HepG2 (cell line): ENCODE measurements around the gene PPP4C. TPM values are rescaled to one million over a fixed set of nuclear protein-coding genes. Genes with fewer than 3 reads are reported as not detected.
A peak's percentile ranks its signal among the peaks of the same experiment; 100 is the strongest.

Experiments
- ATAC-seq: fragments of 200-7000 bp; cut with Tn5 transposase; 3 replicates; pipeline ENCODE4 v1.9.1; 2020; ENCODE audit warnings: mild to moderate bottlenecking, moderate library complexity
- BruUV-seq: library from RNA; stranded (reverse); fragments of 400-500 nt; replicated peaks from 2 replicates; lab custom pipeline; 2021; lab: Mats Ljungman, UMichigan
- CTCF ChIA-PET: fragments of 300-600 bp; formaldehyde crosslinking; extraction: SDS; loops from one replicate; lab custom pipeline; 2021; ENCODE audit warnings: low total read pairs, inconsistent platforms, low intra/inter-chr PET ratio; lab: Yijun Ruan, JAX
- POLR2A ChIA-PET: fragments of 350-600 bp; sonication (Branson Sonifier 250); formaldehyde crosslinking; loops from one replicate; lab custom pipeline; 2020; ENCODE audit warnings: antibody characterized with exemption, inconsistent platforms; lab: Yijun Ruan, JAX
- DNase-seq: peaks from one replicate; pipeline ENCODE4 v3.0.0-alpha.2; 2015; ENCODE audit warnings: low spot score
- FAIRE-seq: peaks from 3 replicates; lab custom pipeline; 2011; peaks lifted over from hg19 to GRCh38; lab: Jason Lieb, UNC
- H2AFZ ChIP-seq: one replicate; pipeline ENCODE4 v1.6.1; 2011; ENCODE audit warnings: low read length, inconsistent platforms
- H3K27ac ChIP-seq: fragments of 300-600 bp; 3 replicates; pipeline ENCODE4 v1.8.0; 2011; ENCODE audit warnings: mixed run types, mild to moderate bottlenecking, mixed read lengths, low read length, inconsistent platforms; ENCODE audit not compliant: insufficient read depth; ENCODE audit errors: extremely low read length
- H3K27me3 ChIP-seq, 2 experiments: fragments of 200-600 bp in 1 of 2; 2 replicates in 1 of 2; 3 replicates in 1 of 2; pipeline versions ENCODE4 v1.6.0 to v1.8.0; 2011; ENCODE audit warnings: low read length in 2 of 2, mild to moderate bottlenecking in 2 of 2, moderate library complexity in 2 of 2, inconsistent platforms in 1 of 2; ENCODE audit not compliant: insufficient read depth in 2 of 2, control insufficient read depth in 1 of 2
- H3K36me3 ChIP-seq, 2 experiments: fragments of 200-600 bp in 1 of 2; replicated peaks in 1 of 2; 2 replicates in 1 of 2; 3 replicates in 1 of 2; pipeline versions ENCODE4 v1.5.1 to v1.8.0; 2011; ENCODE audit warnings: low read length in 2 of 2, inconsistent platforms in 1 of 2; ENCODE audit not compliant: insufficient read depth in 2 of 2, control insufficient read depth in 1 of 2
- H3K4me1 ChIP-seq: 2 replicates; pipeline ENCODE4 v1.5.1; 2012; ENCODE audit warnings: low read length, inconsistent platforms; ENCODE audit not compliant: insufficient read depth
- H3K4me2 ChIP-seq: 2 replicates; pipeline ENCODE4 v1.6.0; 2011; ENCODE audit warnings: low read depth, low read length, inconsistent platforms
- H3K4me3 ChIP-seq, 3 experiments: fragments of 200-600 bp in 1 of 3; sonication (generic), shearing (Covaris generic) in 1 of 3; replicated peaks in 1 of 3; 2 replicates each; pipeline ENCODE4 v1.5.1; 2011 to 2016; ENCODE audit warnings: low read length in 3 of 3, inconsistent platforms in 2 of 3, low read depth in 2 of 3, mild to moderate bottlenecking in 2 of 3, control low read depth in 1 of 3, mixed read lengths in 1 of 3; ENCODE audit not compliant: insufficient read depth in 1 of 3
- H3K79me2 ChIP-seq: one replicate; pipeline ENCODE4 v1.6.1; 2011; ENCODE audit warnings: low read length, inconsistent platforms; ENCODE audit not compliant: insufficient read depth
- H3K9ac ChIP-seq: 2 replicates; pipeline ENCODE4 v1.6.0; 2011; ENCODE audit warnings: mild to moderate bottlenecking, low read depth, low read length, inconsistent platforms; ENCODE audit not compliant: insufficient read depth
- H3K9me3 ChIP-seq: 2 replicates; pipeline ENCODE4 v1.5.1; 2012; ENCODE audit warnings: mild to moderate bottlenecking, low read length
- H4K20me1 ChIP-seq: 2 replicates; pipeline ENCODE4 v1.6.0; 2011; ENCODE audit warnings: inconsistent platforms, mild to moderate bottlenecking, low read length, moderate library complexity; ENCODE audit not compliant: insufficient read depth
- AGO2 ChIP-seq: fragments of 200-400 bp; formaldehyde crosslinking; optimal IDR thresholded peaks from 2 replicates; pipeline ENCODE3; 2017; ENCODE audit warnings: mild to moderate bottlenecking, low read depth, low read length, moderate library complexity
- CREB1 ChIP-seq, 2 experiments: fragments of 450-650 bp in 1 of 2; IDR thresholded peaks; 2 replicates each; pipeline ENCODE4 v1.6.1; 2016 to 2017; ENCODE audit warnings: control low read depth in 1 of 2, mild to moderate bottlenecking in 1 of 2, missing compliant biosample characterization in 1 of 2, missing genetic modification characterization in 1 of 2
- CREM ChIP-seq, 2 experiments: sonication (generic) in 1 of 2; formaldehyde crosslinking in 1 of 2; IDR thresholded peaks; 2 replicates each; pipeline versions ENCODE4 v1.4.0 to v1.6.1; 2016 to 2020; ENCODE audit warnings: antibody characterized with exemption in 1 of 2, mild to moderate bottlenecking in 1 of 2, missing genetic modification reagents in 1 of 2
- HNRNPK ChIP-seq: fragments of 200-400 bp; formaldehyde crosslinking; IDR thresholded peaks from 2 replicates; pipeline ENCODE4 v1.6.1; 2018; ENCODE audit warnings: low read length, low read depth, moderate library complexity, mild to moderate bottlenecking; ENCODE audit not compliant: poor library complexity, severe bottlenecking
- KDM1A ChIP-seq: IDR thresholded peaks from 2 replicates; pipeline ENCODE4 v1.6.1; 2016; ENCODE audit warnings: missing compliant biosample characterization
- KLF6 ChIP-seq: IDR thresholded peaks from 2 replicates; pipeline ENCODE4 v1.8.0; 2016; ENCODE audit warnings: missing biosample characterization, missing genetic modification reagents
- PHF20 ChIP-seq: sonication (generic); formaldehyde crosslinking; IDR thresholded peaks from 2 replicates; pipeline ENCODE4 v1.5.0; 2020; ENCODE audit warnings: mild to moderate bottlenecking, missing genetic modification reagents
- PITX1 ChIP-seq: sonication (generic); formaldehyde crosslinking; IDR thresholded peaks from 2 replicates; pipeline ENCODE4 v1.5.1; 2020; ENCODE audit warnings: mild to moderate bottlenecking, missing genetic modification reagents
- ZNF432 ChIP-seq: sonication (generic); formaldehyde crosslinking; IDR thresholded peaks from 2 replicates; pipeline ENCODE4 v1.5.0; 2020; ENCODE audit warnings: missing genetic modification reagents, mild to moderate bottlenecking, borderline replicate concordance
- ZNF562 ChIP-seq: sonication (generic); formaldehyde crosslinking; IDR thresholded peaks from 2 replicates; pipeline ENCODE4 v1.8.0; 2022; ENCODE audit warnings: missing genetic modification reagents, borderline replicate concordance
- WGBS: methylation state at CpG from one replicate; pipeline ENCODE4 v1.1.6; 2017; ENCODE audit warnings: low lambda C conversion rate; 5-methylcytosine and 5-hydroxymethylcytosine counted together
- in situ Hi-C: cut with HindIII; loops from 2 replicates; pipeline ENCODE4 v1.10.0; 2017; ENCODE audit warnings: low pct_unique_long_range_greater_than_20kb; ENCODE audit not compliant: extremely low pct_ligation_motif_present
- intact Hi-C: fragments of 100-400 bp; cut with micrococcal nuclease; formaldehyde crosslinking; loops from one replicate; pipeline ENCODE4 v1.10.0; 2022; ENCODE audit not compliant: unreplicated experiment
- polyA plus RNA-seq, 8 experiments: library from polyadenylated mRNA; depleted of rRNA in 3 of 8; stranded (reverse) in 7 of 8; unstranded in 1 of 8; fragments of >200 nt; fragmentation: Illumina TruSeq in 4 of 8; extraction: Trizol in 4 of 8; gene quantifications; 2 replicates each; pipeline versions ENCODE4 v1.2.1 to v1.2.3, GENCODE V29; 2011 to 2016; ENCODE audit warnings: low read depth in 4 of 8, missing spikeins in 1 of 8, mixed read lengths in 1 of 8; ENCODE audit not compliant: insufficient read depth in 1 of 8
- total RNA-seq, 5 experiments: library from RNA; depleted of rRNA; stranded (reverse); fragments of >200 nt; fragmentation: Illumina TruSeq; extraction: Trizol; gene quantifications; 2 replicates each; pipeline ENCODE4 v1.2.3, GENCODE V29; 2016; ENCODE audit warnings: low read depth in 1 of 5
- TF ChIP-seq, protein P1 (sequence below): sonication (generic); formaldehyde crosslinking; IDR thresholded peaks from 2 replicates; pipeline ENCODE4 v1.5.1; 2020; ENCODE audit warnings: missing genetic modification reagents, mild to moderate bottlenecking, borderline replicate concordance
- TF ChIP-seq, protein P2 (sequence below): sonication (generic); formaldehyde crosslinking; IDR thresholded peaks from 2 replicates; pipeline ENCODE4 v1.4.0; 2020; ENCODE audit warnings: mild to moderate bottlenecking, missing genetic modification reagents
- TF ChIP-seq, protein P3 (sequence below): sonication (generic); formaldehyde crosslinking; IDR thresholded peaks from 2 replicates; pipeline ENCODE4 v1.5.0; 2020; ENCODE audit warnings: missing genetic modification reagents

PPP4C gene
- total and polyA plus RNA-seq, 2 of the 13 experiments (the other 11 are each of a cell fraction or from before 2014, with no cell fraction given), result 176 to 220 TPM

DNA sequence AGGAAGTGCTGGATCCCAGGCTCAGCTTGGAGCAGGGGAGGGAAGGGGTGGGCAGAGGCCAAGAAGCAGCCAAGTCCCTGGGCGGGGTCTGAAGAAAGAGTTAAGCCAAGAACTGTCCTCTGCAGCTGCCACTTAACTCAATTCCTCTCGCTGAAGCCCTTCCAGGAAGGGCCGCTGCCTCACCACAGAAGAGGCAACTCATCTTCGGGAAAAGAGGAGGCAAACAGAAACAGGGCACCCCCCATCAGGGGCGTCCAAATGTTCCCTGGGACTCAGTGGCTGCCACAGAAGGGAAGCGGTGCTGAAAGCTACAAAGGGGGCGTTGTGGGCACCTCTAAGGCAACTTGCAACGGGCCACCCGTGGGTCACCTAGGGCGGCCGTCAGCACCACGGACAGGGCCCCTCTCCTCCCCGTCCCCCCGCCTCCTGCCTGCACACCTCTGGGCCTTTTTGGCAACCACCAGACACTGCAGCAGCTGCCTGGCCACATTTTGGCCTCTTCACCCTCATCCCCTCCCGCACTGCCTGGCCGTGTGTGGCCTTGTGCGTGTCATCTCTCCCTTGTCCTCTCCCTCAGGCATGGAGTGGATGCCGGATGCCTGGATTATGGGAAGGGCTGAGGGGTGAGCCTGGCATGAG lies 47.2 kb upstream of the PPP4C start (continued):
- TF ChIP-seq KLF6 (0 out of 2 replicates have a peak, but pooled peaks have one; percentile 63), CREB1 (IDR thresholded peaks at IDR 0.05) (no peak), CREB1 (CRISPR knock-in tag; IDR thresholded peaks at IDR 0.05) (no peak)

DNA sequence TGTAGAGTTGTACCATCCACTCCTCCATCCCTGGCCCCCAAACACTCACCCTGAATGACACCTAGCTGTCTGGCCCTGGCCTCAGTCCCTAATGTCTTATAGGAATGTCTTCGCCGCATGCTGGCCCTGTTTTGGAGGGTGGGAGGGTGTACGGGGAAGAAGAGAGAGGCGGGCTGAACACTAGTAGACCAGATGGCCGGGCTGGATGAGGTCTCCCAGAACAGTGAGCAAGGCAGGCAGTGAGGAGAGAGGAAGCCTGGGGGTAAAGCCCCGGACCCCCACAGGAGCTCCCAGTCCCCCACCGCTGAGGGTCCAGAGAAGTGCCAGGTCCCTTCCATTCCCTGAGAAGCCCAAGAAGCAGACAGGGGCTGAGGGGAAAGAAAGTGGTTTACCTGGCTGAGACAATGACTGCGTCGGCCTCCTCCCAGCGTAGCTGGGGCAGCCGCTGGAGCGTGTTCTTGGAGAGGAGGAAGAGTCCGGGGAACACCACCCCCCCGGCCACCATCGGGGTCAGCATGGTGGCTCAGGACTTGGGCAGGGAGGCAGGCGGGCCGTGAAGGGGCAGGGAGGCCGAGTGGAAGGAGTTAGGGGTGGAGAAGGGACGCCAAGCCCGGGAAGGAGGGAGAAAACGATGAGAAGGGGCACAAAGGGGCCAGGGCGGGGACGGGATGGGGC lies 45.6 kb upstream of the PPP4C start:
- in situ Hi-C loops (loop anchor here (10.0 kb wide), 1 partner anchor 335 kb away; no protein-coding TSS in a partner anchor), intact Hi-C loops (loop anchor here (5.0 kb wide), 1 partner anchor 328 kb away; no protein-coding TSS in a partner anchor)
- ChIA-PET CTCF (no interaction called here), POLR2A (no interaction called here)
- DNase-seq, result no peak
- Histone ChIP-seq H3K79me2 (no peaks in the 10 kb centered on the region), H2AFZ (no peak overlapping the region), H4K20me1 (no peaks in the 10 kb centered on the region; the same call in 1 of the 2 replicates), H3K27ac (no peak overlapping the region), H3K4me3 (no peak overlapping the region), H3K27me3 (peaks cover 24 to 69% of the 10 kb centered on the region in 2 experiments), H3K4me1 (peaks cover 23% of the 10 kb centered on the region), H3K36me3 (no peaks in the 10 kb centered on the region), H3K4me2 (no peak overlapping the region), H3K9me3 (no peaks in the 10 kb centered on the region), H3K9ac (no peak overlapping the region)
- no TSS peak for BruUV-seq
- WGBS, result 20% methylated on average over 23 of the region's 23 CpGs
- no peak for FAIRE-seq
- no peak for ATAC-seq
- TF ChIP-seq PITX1 (CRISPR knock-in tag) (no peak), AGO2 (no peak), CREM (IDR thresholded peaks at IDR 0.05) (no peak), CREM (CRISPR knock-in tag; IDR thresholded peaks at IDR 0.05) (no peak), ZNF562 (CRISPR knock-in tag) (no peak), PHF20 (no peak), ZNF432 (CRISPR knock-in tag) (no peak), KDM1A (CRISPR knock-in tag) (no peak), HNRNPK (no peak)
- TF ChIP-seq, protein P1, sequence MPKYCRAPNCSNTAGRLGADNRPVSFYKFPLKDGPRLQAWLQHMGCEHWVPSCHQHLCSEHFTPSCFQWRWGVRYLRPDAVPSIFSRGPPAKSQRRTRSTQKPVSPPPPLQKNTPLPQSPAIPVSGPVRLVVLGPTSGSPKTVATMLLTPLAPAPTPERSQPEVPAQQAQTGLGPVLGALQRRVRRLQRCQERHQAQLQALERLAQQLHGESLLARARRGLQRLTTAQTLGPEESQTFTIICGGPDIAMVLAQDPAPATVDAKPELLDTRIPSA (CRISPR knock-in tag), result no peak
- TF ChIP-seq, protein P2, sequence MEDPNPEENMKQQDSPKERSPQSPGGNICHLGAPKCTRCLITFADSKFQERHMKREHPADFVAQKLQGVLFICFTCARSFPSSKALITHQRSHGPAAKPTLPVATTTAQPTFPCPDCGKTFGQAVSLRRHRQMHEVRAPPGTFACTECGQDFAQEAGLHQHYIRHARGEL (CRISPR knock-in tag), result no peak
- TF ChIP-seq, protein P3, sequence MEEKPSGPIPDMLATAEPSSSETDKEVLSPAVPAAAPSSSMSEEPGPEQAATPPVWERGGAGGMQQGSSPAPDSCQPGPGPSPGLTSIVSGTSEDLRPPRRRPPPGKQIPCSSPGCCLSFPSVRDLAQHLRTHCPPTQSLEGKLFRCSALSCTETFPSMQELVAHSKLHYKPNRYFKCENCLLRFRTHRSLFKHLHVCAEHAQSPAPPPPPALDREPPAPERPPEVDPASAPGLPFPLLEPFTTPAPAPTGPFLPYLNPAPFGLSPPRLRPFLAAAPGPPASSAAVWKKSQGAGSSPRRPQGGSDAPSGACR (CRISPR knock-in tag), result no peak
